K562 treated with DMSO at 1 percent for 12 hours (cell line): Measurements from ENCODE around the gene GCNA. TPM values are rescaled to one million over a fixed set of nuclear protein-coding genes. Genes with fewer than 3 reads are reported as not detected.

ENCODE experiments used
- total RNA-seq: library from RNA; unstranded; fragments of 300-600 nt; gene quantifications from 2 replicates; pipeline ENCODE4 v1.2.3, GENCODE V29; 2022; ENCODE audit not compliant: insufficient read depth

Gene GCNA
- 1.9 and 2.7 TPM in 2 replicates for total RNA-seq

GRCh38 chrX:71578253-71579135 lies at the start of gene GCNA:
TSS of gene GCNA (plus strand) at chrX:71578437. CDS start at chrX:71580822, 2,385 bp downstream.

GRCh38 chrX:71532753-71533425 lies 45.3 kb upstream of the GCNA start, which contains the start of gene OGT:
TSS of gene OGT (plus strand) at chrX:71533104. CDS start at chrX:71533300, 196 bp downstream.

GRCh38 chrX:71618303-71618721 lies 40.1 kb downstream of the GCNA start, which contains the start of gene CXCR3:
TSS of gene CXCR3 (minus strand) at chrX:71618511. CDS start at chrX:71618449, 62 bp downstream.

Other genes starting within 250 kb of the GCNA start
- 6.0 and 25.3 TPM in 2 replicates for gene TAF1, start 212.1 kb upstream of the GCNA start, total RNA-seq
- 18.4 and 99.9 TPM in 2 replicates for gene OGT, start 45.3 kb upstream of the GCNA start, total RNA-seq
- gene CXCR3, start 40.1 kb downstream of the GCNA start, total RNA-seq, result not detected in 2 replicates
- gene CXorf49, start 139.8 kb downstream of the GCNA start, total RNA-seq, result not detected in 2 replicates
- not detected in 2 replicates for gene CXorf49B, start 184.9 kb downstream of the GCNA start, total RNA-seq